T-helper 2 cell (primary cell): ENCODE measurements around the gene SYCE1L.
"Not testable (repeated sequence)": the region's sequence is repeated elsewhere in the genome, so short reads cannot be mapped to it uniquely, and the experiment has no call there.

ENCODE experiments used
- DNase-seq, 5 experiments: peaks; one replicate each; pipeline versions ENCODE4 v3.0.0 to v3.0.0-alpha.2; 2012 to 2022
- total RNA-seq, 2 donors: gene quantifications; one replicate each; lab custom pipeline; 2026; lab: John Stamatoyannopoulos, UW

The SYCE1L gene, protein sequence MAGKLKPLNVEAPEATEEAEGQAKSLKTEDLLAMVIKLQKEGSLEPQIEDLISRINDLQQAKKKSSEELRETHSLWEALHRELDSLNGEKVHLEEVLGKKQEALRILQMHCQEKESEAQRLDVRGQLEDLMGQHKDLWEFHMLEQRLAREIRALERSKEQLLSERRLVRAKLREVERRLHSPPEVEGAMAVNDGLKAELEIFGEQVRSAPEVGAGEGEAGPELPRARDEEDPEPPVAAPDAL
- total RNA-seq = 2.2 to 3.1 reads per million in 2 donors

DNA sequence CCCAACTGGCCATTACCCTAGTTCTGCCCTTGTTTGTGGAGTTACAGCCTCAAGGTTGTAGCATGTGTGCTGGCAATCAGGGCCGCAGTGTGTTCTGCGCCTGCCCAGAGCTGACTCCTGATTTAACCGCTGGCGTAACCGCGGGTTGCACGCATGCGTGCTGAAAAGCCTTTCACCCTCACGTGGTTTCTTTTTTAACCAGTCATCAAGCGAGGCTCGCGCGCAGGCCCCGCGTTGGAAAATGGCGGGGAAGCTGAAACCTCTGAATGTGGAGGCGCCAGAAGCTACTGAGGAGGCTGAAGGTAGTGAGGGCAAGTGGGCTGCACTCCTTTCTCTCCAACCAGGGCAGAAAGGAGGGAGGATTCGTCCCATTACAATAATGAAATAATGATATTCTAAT lies at the start of gene SYCE1L:
Gene SYCE1L (plus strand): TSS at position 198 of the 400 bp plus-strand sequence. CDS start 44 bp downstream, at position 242.
- no peak for DNase-seq

DNA sequence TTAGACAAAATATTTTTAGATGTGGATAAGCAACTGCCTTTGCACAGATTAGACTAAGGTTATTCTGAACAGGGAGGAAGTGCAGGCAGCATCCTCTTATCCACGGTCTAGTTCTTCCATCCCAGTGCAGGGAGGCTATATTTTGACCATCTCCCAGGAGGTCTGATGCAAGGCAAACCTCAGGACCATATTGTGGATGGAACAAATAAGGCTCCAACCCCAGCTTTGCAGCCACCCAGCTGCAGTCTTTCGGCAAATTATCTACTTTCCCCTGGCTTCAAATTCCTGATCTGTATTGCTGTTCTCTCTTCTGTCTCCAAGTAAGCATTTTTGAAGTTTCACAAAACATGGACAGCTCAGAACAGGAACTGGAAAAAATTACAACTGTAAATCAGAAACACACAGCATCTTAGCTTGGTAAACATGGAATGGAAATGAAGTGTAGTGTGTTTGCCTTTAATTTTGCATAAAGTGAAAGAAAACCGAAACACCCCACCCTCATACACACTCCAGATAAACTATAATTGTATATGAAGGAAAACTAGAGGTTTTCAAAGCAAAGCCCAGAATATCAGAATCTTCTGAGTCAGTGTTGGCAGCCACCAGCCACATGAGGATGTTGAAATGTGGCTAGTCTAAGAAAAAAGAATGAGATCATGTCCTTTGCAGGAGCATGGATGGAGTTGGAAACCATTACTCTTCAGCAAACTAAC lies 41.7 kb upstream of the SYCE1L start:
- DNase-seq = no peak

DNA sequence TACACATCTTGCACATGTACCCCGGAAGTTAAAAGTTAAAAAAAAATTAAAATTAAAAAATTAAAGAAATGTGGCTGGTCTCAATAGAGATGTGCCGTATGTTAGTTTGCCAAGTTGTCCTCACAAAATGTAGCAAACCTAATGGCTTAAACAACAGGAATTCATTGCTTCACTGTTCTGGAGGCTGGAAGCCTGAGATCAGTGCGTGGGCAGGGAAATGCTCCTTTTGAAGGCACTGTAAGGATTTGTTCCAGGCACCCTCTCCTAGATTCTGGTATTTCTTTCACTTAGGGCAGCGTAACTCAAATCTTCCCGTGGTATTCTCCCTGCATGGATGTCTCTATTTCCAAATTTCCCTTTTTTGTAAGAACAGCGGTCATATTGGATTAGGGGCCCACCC lies 40.9 kb upstream of the SYCE1L start:
- DNase-seq = no peak

DNA sequence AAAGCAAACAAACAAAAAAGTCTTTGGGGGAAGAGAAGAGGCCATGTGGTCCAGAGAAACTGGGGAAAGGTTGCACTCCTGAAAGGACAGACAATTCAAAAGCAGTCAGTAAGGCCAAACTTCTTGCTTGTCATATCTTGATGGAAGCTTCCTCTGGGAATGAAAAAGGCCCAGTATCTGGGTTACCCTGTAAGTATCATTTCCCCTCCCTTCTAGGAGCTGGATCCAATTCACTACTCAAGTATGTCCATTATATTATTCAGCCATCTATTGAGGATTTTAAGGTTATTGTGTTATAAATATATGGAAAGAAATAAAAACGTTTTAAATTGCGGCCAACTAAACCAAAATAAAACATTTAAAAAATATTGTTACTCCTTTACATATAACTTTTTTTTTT lies 34.2 kb upstream of the SYCE1L start:
- DNase-seq = no peak

DNA sequence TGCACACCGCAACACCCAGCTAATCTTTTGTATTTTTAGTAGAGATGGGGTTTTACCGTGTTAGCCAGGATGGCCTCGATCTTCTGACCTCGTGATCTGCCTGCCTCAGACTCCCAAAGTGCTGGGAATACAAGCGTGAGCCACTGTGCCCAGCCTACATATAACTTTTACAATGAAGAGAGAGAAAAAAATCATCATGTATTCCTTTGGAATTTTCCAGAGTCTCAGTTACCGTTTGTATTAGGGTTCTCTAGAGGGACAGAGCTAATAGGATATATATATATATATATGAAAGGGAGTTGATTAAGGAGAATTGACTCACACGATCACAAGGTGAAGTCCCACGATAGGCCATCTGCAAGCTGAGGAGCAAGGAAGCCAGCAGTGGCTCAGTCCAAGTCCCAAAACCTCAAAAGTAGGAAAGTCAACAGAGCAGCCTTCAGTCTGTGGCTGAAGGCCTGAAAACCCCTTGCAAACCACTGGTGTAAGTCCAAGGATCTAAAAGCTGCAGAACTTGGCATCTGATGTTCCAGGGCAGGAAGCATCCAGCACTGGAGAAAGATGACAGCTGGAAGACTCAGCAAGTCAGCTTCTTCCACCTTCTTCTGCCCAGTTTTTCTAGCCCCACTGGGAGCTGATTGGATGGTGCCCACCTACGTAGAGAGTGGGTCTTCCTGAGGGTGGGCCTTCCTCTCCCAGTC lies 33.5 kb upstream of the SYCE1L start:
- not testable (repeated sequence) for DNase-seq

DNA sequence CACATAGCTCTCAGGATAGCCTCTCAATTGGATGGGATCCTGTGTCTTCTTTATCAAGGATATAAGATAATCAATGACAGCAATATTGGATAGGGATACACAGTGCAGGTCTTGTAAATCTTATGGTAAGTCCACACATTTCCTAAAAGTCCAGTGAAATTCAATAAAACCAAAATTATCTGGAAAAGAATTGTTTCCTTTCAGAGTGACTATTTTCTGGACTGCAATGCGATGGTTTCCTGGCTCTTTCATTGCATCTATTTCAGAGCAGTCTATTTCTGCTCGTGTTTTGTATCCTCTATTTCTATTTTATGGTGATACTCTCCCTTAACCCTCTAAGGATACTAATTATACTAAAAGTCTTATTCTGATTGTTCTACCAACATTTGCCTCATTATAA lies 32.5 kb upstream of the SYCE1L start:
- no peak for DNase-seq

DNA sequence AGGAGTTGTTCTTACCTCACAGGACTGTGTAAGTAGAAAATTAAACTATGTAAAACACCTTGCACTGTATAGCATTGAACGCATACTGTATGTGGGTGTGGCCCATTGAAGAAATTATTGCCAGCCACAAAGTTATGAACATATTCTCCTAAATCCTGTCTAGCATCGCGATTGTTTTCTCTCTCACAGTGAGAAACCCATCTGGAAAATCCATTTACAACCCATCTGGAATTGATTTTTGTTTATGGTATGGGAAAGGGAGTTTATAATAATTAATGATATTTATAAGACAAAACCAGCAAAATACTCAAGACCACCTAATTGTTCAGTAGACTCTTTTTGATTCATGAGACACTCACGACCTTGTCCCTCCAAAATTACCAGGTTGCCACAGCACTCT lies 30.3 kb upstream of the SYCE1L start:
- no peak for DNase-seq

DNA sequence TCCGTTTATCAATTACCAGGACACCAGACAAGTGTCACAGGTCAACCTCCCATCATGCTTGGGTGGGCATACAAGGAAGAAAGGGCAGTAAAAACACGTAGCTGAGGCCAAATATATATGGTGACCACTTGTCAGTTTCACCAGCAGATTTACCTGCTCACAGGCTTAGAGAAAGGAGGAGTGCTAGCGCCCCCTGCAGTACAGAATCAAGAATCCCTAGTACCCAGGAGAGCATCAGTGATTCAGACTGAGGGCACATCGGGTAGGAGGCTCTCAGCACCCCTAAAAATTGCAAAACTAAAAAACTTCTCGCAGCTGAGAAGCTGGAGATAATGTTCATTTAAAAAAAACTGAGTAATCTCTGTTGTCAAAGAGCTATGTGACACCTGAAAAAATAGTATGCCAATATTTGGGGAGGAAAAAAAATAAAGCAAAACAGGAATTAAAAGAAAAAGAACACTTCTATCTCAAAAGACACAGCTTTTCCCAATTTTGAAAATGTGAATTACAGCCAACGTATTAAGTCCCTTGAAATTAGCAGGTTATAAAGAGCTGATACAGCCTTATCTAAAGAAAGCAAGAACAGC lies 29.5 kb upstream of the SYCE1L start:
- peak in 2 of 5 experiments; percentile 21 to 55 for DNase-seq

DNA sequence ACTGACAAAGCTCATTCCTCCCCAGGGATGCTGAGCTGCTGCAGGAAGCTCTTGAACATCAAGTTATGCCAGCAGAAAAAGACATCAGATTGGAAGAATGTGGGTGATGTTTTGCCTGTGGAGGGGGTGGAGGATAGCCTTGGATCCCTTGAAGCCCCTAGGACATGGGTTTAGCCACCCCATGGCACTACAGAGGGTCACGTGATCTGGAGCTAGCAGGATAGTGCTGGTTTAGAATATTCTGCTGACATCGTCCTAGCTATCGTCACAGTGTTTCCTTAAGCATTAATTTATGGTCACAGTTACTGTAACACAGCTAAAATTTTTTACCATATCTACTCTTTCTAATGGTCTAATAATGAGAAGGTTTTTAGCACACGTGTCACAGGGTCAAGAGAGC lies 28.4 kb upstream of the SYCE1L start:
- no peak for DNase-seq

DNA sequence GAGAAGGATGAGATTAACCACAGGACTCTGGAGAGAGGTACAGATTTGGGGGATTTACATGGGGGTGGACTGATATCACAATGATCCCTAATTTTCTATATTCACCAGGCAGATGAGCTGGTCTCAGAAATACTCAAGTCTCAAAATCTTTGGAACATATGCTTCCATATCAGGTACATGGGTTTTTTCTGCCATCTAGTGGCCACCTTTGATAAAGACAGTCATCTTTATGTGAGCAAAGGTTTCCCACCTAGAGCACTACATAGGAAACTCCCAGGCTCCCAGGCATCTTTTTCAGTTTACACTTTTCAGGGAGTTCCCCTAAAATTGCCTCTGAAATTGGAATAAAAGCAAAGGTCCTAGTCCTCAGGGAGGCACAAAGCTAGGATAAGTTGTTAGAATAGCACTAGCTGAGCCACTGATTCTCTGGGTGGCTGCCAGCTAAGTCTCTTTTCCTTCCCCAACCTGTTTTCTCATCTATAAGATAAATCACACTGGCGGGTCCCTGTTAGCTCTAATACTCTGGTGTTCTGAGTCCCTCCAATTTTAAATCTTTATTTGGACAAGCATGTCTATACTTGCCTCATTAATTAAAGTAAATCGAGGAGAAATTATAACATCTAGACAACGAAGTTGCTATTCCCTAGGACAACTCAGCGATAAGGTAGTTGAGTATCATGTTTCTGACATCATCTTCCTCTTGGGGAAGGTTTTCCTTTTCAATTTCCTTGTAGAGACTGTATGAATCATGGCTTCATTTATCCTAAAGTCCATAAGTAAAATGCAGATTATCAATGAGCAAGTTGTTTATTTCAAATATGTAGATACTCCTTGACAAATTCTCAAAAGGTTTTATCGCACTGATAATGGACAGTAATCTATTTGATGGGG lies 27.2 kb upstream of the SYCE1L start:
- peak in 1 of 5 experiments; percentile 38 for DNase-seq

DNA sequence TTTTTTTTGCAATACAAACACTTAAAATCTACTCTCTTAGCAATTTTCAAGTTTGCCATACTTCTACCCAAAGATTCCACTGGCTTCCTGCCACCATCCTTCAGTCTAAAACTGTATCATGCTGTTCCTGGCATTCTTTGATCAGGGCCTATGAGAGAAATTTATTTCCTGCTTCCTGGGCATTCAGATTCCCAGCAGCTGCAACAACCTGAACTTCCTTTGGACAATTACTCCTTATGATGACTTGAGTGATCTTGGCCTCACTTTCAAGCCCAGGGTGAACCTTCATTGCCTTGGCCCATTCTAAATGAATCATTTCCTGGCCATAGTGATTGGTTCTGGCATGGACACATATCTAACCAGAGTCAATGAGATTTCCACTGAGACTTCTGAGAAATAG lies 26.3 kb upstream of the SYCE1L start:
- DNase-seq = no peak

DNA sequence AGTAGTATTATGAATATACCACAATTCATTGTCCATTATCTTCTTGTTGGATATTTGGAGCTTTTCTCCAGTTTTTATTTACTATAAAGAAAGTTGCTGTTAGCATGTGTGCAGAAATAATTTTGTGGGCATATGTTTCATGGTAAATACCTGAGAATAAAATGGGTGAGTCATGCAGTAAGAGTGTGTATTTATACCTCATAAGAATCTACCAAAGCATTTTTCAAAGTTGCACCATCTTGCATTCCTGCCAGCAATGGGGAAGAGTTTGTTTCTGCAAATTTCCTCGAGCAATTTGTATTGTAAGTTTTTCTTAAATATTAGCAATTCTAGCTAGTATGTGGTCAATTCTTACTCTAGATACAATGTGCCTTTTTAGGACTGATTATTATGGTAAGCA lies 16.1 kb upstream of the SYCE1L start:
- DNase-seq = no peak

DNA sequence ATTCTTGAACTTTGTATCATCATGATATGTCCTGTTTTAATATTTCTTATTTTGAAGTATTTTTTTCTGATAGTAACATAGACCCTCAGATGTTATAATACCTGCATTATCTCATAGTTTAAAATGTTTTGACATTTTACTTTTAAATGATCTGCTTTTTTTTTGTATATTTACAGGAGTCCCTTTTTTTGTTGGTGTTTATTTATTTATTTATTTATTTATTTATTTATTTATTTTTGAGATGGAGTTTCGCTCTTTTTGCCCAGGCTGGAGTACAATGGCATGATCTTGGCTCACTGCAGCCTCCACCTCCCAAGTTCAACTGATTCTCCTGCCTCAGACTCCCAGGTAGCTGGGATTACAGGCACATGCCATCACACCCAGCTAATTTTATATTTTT lies 12.9 kb upstream of the SYCE1L start:
- not testable (repeated sequence) for DNase-seq

DNA sequence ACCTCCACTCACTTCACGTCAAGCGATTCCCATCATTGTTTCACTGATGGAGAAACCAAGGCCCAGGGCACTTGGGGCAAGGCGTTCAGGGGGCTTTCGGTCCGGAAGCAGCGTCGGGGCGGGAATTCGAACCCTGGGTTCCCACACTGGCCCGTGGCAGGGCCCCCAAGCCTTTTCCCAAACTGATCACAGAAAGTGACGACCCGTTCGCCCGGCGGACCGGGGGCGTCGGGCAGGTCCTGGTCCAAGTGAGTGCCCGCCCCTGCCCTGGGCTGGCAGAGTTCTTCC lies 9.1 kb upstream of the SYCE1L start:
- DNase-seq = no peak

DNA sequence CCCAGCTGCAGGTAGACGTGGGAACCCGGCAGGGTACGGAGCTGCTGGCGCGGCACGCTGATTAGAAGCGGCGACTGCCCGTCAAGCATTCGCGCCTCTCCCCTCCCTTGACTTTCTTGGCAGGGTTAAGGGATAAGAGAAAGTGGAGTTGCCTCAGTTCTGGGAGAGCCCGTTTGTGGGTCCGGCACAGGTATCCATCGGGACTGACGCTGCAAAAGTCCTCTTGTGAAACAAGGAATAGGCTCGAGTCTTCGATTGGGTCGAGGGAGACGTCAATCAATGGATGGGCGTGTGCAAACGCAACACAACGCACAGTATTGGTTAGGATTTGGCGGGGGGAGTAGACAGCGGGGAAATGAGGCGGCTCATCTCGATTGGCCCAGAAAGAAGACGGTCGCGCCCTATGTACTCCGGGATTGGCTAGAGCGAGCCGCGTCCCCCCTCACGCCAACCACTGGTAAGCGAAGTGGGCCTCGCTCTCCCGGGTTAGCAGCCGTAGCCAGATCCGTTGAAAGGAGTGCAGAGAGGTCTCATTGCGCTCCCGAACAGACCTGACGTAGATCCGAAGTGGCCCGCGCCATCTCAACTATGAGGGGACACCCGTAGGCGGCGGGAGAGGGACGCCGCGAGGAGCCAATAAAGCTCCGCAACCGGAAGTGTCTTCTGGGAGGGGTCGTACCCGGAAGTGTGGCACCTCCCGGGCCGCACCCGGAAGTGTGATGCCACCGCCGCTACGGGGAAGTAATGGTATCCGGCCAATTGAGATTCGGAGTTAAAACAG lies 8.5 kb upstream of the SYCE1L start, which contains the start of gene MON1B:
Gene MON1B (plus strand): TSS at position 713 of the 781 bp plus-strand sequence. CDS start 296 bp downstream, outside the sequence.
- DNase-seq = peak; percentile 81 to 99 (median 94)

DNA sequence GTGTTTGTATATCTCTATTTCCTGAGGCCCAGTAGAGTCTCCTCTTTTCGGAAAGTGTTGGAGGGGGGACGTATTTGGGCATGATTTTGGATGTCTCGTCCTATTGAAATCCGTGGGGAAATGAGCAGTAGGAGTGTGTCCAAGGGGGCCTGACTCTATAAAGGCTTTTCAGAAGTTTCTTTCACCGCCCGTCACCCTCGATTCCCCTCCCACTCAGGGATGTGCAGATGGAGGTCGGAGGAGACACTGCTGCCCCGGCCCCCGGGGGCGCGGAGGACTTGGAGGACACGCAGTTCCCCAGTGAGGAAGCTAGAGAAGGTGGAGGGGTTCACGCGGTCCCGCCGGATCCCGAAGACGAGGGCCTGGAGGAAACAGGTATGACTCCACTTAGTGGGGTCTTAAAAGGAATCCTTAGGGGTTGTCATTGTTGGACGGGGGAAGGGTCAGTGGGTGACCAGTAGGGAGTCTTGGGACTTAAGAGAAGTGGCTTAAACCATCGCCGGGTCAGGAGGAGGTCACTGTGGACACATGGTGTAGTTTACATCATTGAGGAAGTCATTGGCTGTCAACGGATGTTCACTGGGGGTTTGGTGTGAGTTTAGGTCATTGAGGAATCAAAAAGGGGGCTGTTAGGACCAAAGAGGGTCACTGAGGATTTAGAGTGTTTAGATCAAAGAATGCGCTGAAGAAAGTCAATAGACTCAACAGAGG lies 7.8 kb upstream of the SYCE1L start:
- DNase-seq = peak in 2 of 5 experiments; percentile 29 to 55

DNA sequence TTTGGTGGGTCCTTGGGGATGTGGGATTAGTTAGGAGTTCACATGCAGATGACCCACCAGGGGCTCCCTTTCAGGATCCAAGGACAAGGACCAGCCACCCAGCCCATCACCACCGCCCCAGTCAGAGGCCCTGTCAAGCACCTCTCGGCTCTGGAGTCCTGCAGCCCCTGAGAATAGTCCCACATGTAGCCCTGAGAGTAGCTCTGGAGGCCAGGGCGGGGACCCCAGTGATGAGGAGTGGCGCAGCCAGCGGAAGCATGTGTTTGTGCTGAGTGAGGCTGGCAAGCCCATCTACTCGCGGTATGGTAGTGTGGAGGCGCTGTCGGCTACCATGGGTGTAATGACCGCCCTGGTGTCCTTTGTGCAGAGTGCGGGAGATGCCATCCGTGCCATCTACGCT lies 5.8 kb upstream of the SYCE1L start:
- DNase-seq = no peak

DNA sequence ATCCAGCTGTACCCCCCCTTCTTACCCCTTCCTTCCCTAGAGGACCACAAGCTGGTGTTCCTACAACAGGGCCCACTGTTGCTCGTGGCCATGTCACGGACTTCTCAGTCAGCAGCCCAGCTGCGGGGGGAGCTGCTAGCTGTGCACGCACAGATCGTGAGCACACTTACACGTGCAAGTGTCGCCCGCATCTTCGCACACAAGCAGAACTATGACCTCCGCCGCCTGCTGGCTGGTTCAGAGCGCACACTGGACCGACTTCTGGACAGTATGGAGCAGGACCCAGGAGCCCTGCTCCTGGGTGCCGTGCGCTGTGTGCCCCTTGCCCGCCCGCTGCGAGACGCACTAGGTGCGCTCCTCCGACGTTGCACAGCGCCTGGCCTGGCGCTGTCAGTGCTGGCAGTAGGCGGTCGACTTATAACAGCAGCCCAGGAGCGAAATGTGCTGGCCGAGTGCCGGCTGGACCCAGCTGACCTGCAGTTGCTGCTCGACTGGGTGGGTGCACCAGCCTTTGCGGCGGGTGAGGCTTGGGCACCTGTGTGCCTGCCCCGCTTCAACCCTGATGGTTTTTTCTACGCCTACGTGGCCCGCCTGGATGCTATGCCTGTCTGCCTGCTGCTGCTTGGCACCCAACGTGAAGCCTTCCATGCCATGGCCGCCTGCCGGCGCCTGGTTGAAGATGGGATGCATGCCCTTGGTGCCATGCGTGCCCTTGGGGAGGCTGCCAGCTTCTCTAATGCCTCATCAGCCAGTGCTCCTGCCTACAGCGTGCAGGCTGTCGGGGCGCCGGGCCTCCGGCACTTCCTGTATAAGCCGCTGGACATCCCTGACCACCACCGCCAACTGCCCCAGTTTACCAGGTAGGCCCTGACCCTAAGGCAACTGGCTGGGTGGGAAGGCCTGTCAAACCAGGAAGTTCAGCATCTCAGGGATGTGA lies 4.6 kb upstream of the SYCE1L start:
- no peak for DNase-seq

DNA sequence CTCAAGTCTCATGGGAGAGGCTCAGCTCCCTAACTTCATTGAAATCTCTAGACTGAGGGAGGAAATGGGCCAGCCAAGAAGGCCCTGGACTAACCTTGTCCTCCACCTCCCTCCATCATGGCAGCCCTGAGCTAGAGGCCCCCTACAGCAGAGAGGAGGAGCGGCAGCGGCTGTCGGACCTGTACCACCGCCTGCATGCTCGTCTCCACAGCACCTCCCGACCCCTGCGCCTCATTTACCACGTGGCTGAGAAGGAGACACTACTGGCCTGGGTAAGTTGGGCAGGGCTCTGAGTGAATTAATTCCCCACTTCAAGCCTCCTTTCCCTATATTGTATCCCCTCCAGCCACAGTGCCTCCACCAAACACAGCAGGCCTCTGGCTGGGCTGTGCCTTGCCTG lies 3.8 kb upstream of the SYCE1L start:
- no peak for DNase-seq

DNA sequence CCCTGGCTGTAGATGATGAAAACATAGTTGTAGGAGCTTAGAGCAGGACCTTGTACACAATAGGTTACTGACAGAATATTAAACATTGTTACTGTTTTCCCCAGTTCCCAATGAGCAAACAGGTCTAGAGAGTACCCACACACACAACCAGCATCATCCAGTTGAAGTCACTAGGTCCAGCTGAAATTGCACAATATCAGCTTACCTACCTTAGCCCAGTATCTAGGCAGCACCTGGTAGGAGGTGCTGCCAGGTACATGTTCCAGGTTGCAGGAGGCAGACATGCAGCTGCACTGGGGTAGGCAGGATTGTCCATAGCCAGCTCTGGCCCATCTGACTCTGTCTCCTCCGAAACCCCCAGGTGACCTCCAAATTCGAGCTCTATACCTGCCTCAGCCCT lies 1.5 kb upstream of the SYCE1L start:
- no peak for DNase-seq
